ENCODE measurements around the gene AKR1E2.
A peak's percentile ranks its signal among the peaks of the same experiment; 100 is the strongest.

Gene AKR1E2

GRCh38 chr10:4820804-4821401 lies 5.1 kb upstream of the AKR1E2 start:
- TF ChIP-seq CTCF (IDR thresholded peaks at IDR 0.05) = no peak
- Histone ChIP-seq H3K4me3 (no peak overlapping the region), H3K27ac (peak overlapping the region in 1 of 2 donors; percentile 71)
- DNase-seq (ENCODE audit: low spot score) = peak; percentile 67

- Histone ChIP-seq H3K4me3 (no peak overlapping the region), H3K27ac (no peak overlapping the region)
- no peak for DNase-seq (ENCODE audit: low spot score)
- TF ChIP-seq CTCF (IDR thresholded peaks at IDR 0.05) = no peak
These were observed 3.8 kb upstream of the AKR1E2 start for GRCh38 chr10:4822208-4822607.

- H3K27ac ChIP-seq = no peak overlapping the region
- no peak for TF ChIP-seq CTCF (IDR thresholded peaks at IDR 0.05)
- peak; percentile 69 for DNase-seq (ENCODE audit: low spot score)
- H3K4me3 ChIP-seq = no peak overlapping the region
These were observed 1.2 kb upstream of the AKR1E2 start for GRCh38 chr10:4824791-4825310.

DNA sequence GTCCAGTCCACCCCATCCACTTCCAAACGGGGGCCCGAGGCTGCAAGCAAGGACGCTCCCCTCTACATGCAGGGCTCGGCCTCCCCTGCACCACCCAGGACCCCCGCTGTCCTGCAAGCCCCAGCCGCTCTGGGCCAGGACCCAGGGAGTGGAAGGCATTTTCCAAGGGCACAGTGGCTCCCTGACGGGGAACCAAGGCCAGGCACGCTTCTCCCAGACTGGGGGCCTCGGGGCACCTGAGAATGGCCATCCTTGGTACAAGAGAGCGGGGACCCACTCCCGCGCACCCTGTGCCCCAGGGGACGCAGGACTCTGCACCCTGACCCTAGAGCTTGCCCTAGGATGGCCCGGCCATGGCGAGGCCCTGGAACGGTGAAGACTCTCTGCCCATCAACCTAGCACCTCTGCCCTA lies 545 bp upstream of the AKR1E2 start:
- DNase-seq (ENCODE audit: low spot score) = no peak
- Histone ChIP-seq H3K4me3 (peak overlapping the region; percentile 78), H3K27ac (peak overlapping the region in 1 of 2 donors; percentile 92)
- no peak for TF ChIP-seq CTCF (IDR thresholded peaks at IDR 0.05)

- Histone ChIP-seq H3K4me3 (peak overlapping the region; percentile 78), H3K27ac (peak overlapping the region; percentile 92 to 94)
- no peak for TF ChIP-seq CTCF (IDR thresholded peaks at IDR 0.05)
- peak; percentile 14 for DNase-seq (ENCODE audit: low spot score)
These were observed 851 bp downstream of the AKR1E2 start for GRCh38 chr10:4826792-4827324.

DNA sequence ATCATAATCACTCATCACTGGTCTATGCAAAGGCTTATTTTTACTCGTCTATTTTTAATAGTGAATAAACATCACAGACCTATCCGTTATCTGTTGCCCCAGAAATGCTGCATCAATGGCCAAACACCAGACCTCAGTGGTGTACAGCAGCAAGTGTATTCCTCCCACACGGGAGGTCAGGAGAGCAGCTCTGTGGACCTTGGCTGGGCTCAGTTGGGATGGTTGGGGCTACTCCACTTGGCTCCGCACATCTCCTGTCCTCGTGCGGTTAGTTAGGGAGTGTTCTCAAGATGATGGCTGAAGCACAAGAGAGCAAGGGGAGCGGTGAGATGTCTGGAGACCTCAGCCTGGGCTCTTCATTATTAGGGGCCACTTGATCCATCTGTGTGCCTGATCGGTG lies 2.0 kb downstream of the AKR1E2 start:
- peak; percentile 59 for DNase-seq (ENCODE audit: low spot score)
- Histone ChIP-seq H3K4me3 (no peak overlapping the region), H3K27ac (no peak overlapping the region)
- no peak for TF ChIP-seq CTCF (IDR thresholded peaks at IDR 0.05)

DNA sequence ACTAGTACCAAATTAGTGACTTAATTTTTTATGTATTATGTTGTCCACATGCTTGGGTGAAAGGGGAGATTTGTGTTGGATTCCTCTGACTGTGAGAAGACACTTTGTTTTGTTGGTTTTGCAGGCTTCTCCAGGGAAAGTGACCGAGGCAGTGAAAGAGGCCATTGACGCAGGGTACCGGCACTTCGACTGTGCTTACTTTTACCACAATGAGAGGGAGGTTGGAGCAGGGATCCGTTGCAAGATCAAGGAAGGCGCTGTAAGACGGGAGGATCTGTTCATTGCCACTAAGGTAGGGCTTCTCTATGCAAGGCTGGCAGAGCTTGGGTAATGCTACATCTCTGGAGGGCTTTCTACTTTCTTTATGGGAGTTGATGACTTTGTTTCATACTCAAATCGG lies 4.5 kb downstream of the AKR1E2 start:
- H3K4me3 ChIP-seq = no peak overlapping the region
- DNase-seq (ENCODE audit: low spot score) = peak; percentile 43
- TF ChIP-seq CTCF (IDR thresholded peaks at IDR 0.05) = no peak
- no peak overlapping the region for H3K27ac ChIP-seq
